ENCODE data around the gene SOX6. TPM values are rescaled to one million over a fixed set of nuclear protein-coding genes. Genes with fewer than 3 reads are reported as not detected.
A peak's percentile ranks its signal among the peaks of the same experiment; 100 is the strongest.

Gene SOX6
- total and polyA plus RNA-seq, 2 donors (not counting 3 experiments of a cell fraction or from before 2014, with no cell fraction given) = 0.14 to 3.7 TPM

DNA sequence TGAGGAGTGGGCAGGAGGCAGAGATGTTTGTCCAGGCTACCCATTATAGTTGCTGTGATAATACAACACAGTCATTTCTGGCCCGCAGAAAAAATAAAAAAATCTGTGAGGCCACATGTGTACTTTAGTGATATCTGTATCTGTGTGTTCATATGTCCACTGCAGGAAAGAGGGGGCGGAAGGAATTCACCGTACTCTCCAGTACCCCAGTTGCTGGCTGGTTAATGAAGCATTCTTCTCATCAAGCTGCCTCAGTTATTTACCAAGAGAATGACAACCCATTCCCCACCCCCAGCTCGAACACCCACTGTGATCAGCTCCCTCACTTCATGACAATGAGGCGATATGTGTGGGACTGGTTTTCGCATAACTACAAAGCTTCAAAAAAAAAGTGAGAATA lies 309.3 kb downstream of the SOX6 start:
- Histone ChIP-seq H3K79me2 (ENCODE audit: control insufficient read depth, insufficient read depth, low read length) (no peaks in the 10 kb centered on the region), H3K9me1 (replicated peaks; ENCODE audit: control insufficient read depth, extremely low read depth, insufficient read depth, low read length) (no peaks in the 10 kb centered on the region), H4K20me1 (replicated peaks; ENCODE audit: control insufficient read depth, extremely low read depth, insufficient read depth, low read length) (no peaks in the 10 kb centered on the region), H3K27me3 (ENCODE audit: control insufficient read depth in 2 of 2, insufficient read depth in 2 of 2, low read length in 2 of 2) (no peaks in the 10 kb centered on the region), H2AFZ (ENCODE audit: low read depth, low read length) (no peak overlapping the region), H3K9ac (replicated peaks; ENCODE audit: extremely low read depth, insufficient read depth, low read length) (no peak overlapping the region), H3K27ac (ENCODE audit: insufficient read depth, low read depth, low read length) (no peak overlapping the region), H3K4me1 (ENCODE audit: control insufficient read depth, extremely low read depth, insufficient read depth, low read length) (peaks cover 5% of the 10 kb centered on the region), H3K36me3 (ENCODE audit: control insufficient read depth in 2 of 2, extremely low read depth in 1 of 2, insufficient read depth in 2 of 2, low read length in 2 of 2) (no peaks in the 10 kb centered on the region), H3K4me3 (replicated peaks in 1 of 3; ENCODE audit: insufficient read depth in 1 of 3, low read depth in 1 of 3, low read length in 3 of 3) (no peak overlapping the region), H3K9me3 (replicated peaks; ENCODE audit: control insufficient read depth, insufficient read depth, low read length) (no peaks in the 10 kb centered on the region), H3K4me2 (ENCODE audit: insufficient read depth, low read length) (no peak overlapping the region)
- intact Hi-C loops (cut with micrococcal nuclease) = loop anchor here (5.0 kb wide), 1 partner anchor 560 kb away; no protein-coding TSS in a partner anchor
- ChIA-PET CTCF (no interaction called here), POLR2A (no interaction called here)
- no peak for FAIRE-seq
- DNase-seq (ENCODE audit: low read depth, low spot score) = peak; percentile 14
- no TSS peak for BruUV-seq (replicated peaks)
- TF ChIP-seq, protein P1, sequence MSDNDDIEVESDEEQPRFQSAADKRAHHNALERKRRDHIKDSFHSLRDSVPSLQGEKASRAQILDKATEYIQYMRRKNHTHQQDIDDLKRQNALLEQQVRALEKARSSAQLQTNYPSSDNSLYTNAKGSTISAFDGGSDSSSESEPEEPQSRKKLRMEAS (IDR thresholded peaks at IDR 0.05; ENCODE audit: insufficient read depth, insufficient read length) = no peak
- TF ChIP-seq MYC (IDR thresholded peaks at IDR 0.05; ENCODE audit: low read depth, low read length) (no peak), POLR2A (IDR thresholded peaks at IDR 0.05; ENCODE audit: low read depth, low read length) (no peak), POLR2AphosphoS5 (IDR thresholded peaks at IDR 0.05; ENCODE audit: insufficient read depth, low read depth, low read length) (no peak), GATA2 (IDR thresholded peaks at IDR 0.05; ENCODE audit: insufficient read depth, insufficient read length, low read depth, low read length) (no peak), FOS (IDR thresholded peaks at IDR 0.05; ENCODE audit: borderline replicate concordance, insufficient read depth, low read length) (no peak), JUN (IDR thresholded peaks at IDR 0.05; ENCODE audit: borderline replicate concordance, insufficient read depth, insufficient read length, low read depth) (no peak), EZH2 (IDR thresholded peaks at IDR 0.05; ENCODE audit: borderline replicate concordance, low read depth, low read length, severe bottlenecking) (no peak)
- TF ChIP-seq, protein P2, sequence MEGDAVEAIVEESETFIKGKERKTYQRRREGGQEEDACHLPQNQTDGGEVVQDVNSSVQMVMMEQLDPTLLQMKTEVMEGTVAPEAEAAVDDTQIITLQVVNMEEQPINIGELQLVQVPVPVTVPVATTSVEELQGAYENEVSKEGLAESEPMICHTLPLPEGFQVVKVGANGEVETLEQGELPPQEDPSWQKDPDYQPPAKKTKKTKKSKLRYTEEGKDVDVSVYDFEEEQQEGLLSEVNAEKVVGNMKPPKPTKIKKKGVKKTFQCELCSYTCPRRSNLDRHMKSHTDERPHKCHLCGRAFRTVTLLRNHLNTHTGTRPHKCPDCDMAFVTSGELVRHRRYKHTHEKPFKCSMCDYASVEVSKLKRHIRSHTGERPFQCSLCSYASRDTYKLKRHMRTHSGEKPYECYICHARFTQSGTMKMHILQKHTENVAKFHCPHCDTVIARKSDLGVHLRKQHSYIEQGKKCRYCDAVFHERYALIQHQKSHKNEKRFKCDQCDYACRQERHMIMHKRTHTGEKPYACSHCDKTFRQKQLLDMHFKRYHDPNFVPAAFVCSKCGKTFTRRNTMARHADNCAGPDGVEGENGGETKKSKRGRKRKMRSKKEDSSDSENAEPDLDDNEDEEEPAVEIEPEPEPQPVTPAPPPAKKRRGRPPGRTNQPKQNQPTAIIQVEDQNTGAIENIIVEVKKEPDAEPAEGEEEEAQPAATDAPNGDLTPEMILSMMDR (IDR thresholded peaks at IDR 0.05; ENCODE audit: extremely low read depth in 1 of 2, insufficient read depth in 1 of 2, low read depth in 1 of 2, low read length in 2 of 2) = no peak
- dilution Hi-C loops (cut with MboI; ENCODE audit: extremely low pct_ligation_motif_present, low sequenced_read_pairs) = no loop called here
